T-helper 2 cell treated with Interferon-gamma antibody and Interleukin-4, amounts not matched to agents 100 ng/mL and 5 ng/mL, for 36 hours (primary cell): ENCODE measurements around the gene C6orf132. TPM values are rescaled to one million over a fixed set of nuclear protein-coding genes. Genes with fewer than 3 reads are reported as not detected.

Experiments
- intact Hi-C: fragments of 100-400 bp; cut with micrococcal nuclease; formaldehyde crosslinking; loops from one replicate; pipeline ENCODE4 v1.15.1; 2023
- total RNA-seq: library from RNA; stranded (reverse); gene quantifications from 2 replicates; pipeline ENCODE4 v1.2.3, GENCODE V29; 2022

The C6orf132 gene
- total RNA-seq, 1 donor from 2014 or later = 0.05 TPM

GRCh38 chr6:42136508-42137193, 5.8 kb downstream of the C6orf132 start:
- intact Hi-C loops = no loop called here

- intact Hi-C loops = no loop called here
These were observed 6.7 kb downstream of the C6orf132 start for GRCh38 chr6:42135722-42136121.

GRCh38 chr6:42135161-42135560, 7.3 kb downstream of the C6orf132 start:
- intact Hi-C loops = no loop called here

- intact Hi-C loops = no loop called here
These were observed 8.5 kb downstream of the C6orf132 start for GRCh38 chr6:42133926-42134325.

- intact Hi-C loops = no loop called here
These were observed 10.9 kb downstream of the C6orf132 start for GRCh38 chr6:42131531-42131930.

- intact Hi-C loops = no loop called here
These were observed 13.1 kb downstream of the C6orf132 start for GRCh38 chr6:42129360-42129676.

- intact Hi-C loops = no loop called here
These were observed 13.7 kb downstream of the C6orf132 start for GRCh38 chr6:42128460-42129359.

- intact Hi-C loops = no loop called here
These were observed 16.8 kb downstream of the C6orf132 start for GRCh38 chr6:42125663-42126062.

GRCh38 chr6:42125231-42125630, 17.2 kb downstream of the C6orf132 start:
- intact Hi-C loops = no loop called here

GRCh38 chr6:42124223-42124836, 18.1 kb downstream of the C6orf132 start:
- intact Hi-C loops = no loop called here

GRCh38 chr6:42123379-42124103, 18.9 kb downstream of the C6orf132 start:
- intact Hi-C loops = no loop called here

- intact Hi-C loops = no loop called here
These were observed 21.2 kb downstream of the C6orf132 start for GRCh38 chr6:42120895-42121865.

- intact Hi-C loops = no loop called here
These were observed 24.0 kb downstream of the C6orf132 start for GRCh38 chr6:42118162-42119001.

- intact Hi-C loops = no loop called here
These were observed 24.6 kb downstream of the C6orf132 start for GRCh38 chr6:42117843-42118161.

- intact Hi-C loops = no loop called here
These were observed 28.3 kb downstream of the C6orf132 start for GRCh38 chr6:42113936-42114636.

GRCh38 chr6:42112351-42112750, 30.1 kb downstream of the C6orf132 start:
- intact Hi-C loops = no loop called here

- intact Hi-C loops = no loop called here
These were observed 31.7 kb downstream of the C6orf132 start for GRCh38 chr6:42110683-42111082.

GRCh38 chr6:42108071-42108470, 34.3 kb downstream of the C6orf132 start:
- intact Hi-C loops = no loop called here
